Esophagus muscularis mucosa (tissue), 4 donors: ENCODE results near the gene TSPAN5.

Experiments used
- EP300 ChIP-seq: sonication (generic); formaldehyde crosslinking; IDR thresholded peaks from one replicate; pipeline ENCODE4 v1.6.1; 2017; ENCODE audit warnings: antibody characterized with exemption
- POLR2A ChIP-seq: fragments of 450-650 bp; IDR thresholded peaks from one replicate; pipeline ENCODE4 v1.6.1; 2017; ENCODE audit warnings: antibody characterized with exemption, moderate library complexity, mild to moderate bottlenecking, low read depth
- TF ChIP-seq, protein P1 (sequence below), 3 experiments: fragments of 200-600 bp in 2 of 3; fragments of 450-650 bp in 1 of 3; sonication (generic) in 2 of 3; IDR thresholded peaks; one replicate each; pipeline ENCODE4 v1.5.1; 2017 to 2019; ENCODE audit warnings: antibody characterized with exemption in 3 of 3, mild to moderate bottlenecking in 2 of 3, moderate library complexity in 1 of 3

DNA sequence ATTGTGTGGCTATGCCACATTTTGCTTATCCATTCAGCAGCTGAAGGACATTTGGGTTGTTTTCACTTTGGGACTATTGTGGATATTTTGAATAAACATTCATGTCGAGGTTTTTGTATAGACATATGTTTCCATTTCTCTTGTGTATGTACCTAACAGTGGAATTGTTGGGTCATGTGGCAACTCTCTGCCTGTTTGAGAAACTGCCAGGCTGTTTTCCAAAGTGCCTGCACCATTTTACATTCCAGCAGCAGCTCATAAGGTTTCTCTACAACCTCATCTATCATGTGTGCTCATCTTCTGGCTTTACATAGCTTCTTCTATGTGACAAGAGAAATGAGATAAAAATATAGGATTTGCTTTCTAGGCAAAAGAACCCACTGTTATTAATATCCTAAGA, 29.5 kb upstream of the TSPAN5 start:
- TF ChIP-seq, protein P1, sequence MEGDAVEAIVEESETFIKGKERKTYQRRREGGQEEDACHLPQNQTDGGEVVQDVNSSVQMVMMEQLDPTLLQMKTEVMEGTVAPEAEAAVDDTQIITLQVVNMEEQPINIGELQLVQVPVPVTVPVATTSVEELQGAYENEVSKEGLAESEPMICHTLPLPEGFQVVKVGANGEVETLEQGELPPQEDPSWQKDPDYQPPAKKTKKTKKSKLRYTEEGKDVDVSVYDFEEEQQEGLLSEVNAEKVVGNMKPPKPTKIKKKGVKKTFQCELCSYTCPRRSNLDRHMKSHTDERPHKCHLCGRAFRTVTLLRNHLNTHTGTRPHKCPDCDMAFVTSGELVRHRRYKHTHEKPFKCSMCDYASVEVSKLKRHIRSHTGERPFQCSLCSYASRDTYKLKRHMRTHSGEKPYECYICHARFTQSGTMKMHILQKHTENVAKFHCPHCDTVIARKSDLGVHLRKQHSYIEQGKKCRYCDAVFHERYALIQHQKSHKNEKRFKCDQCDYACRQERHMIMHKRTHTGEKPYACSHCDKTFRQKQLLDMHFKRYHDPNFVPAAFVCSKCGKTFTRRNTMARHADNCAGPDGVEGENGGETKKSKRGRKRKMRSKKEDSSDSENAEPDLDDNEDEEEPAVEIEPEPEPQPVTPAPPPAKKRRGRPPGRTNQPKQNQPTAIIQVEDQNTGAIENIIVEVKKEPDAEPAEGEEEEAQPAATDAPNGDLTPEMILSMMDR (IDR thresholded peaks at IDR 0.05): no peak
- TF ChIP-seq POLR2A: no peak
- TF ChIP-seq EP300: no peak
